HepG2 (cell line): ENCODE data around the gene SLC24A4. TPM values are rescaled to one million over a fixed set of nuclear protein-coding genes. Genes with fewer than 3 reads are reported as not detected.

Experiments
- ATAC-seq: fragments of 200-7000 bp; cut with Tn5 transposase; 3 replicates; pipeline ENCODE4 v1.9.1; 2020; ENCODE audit warnings: mild to moderate bottlenecking, moderate library complexity
- BruUV-seq: library from RNA; stranded (reverse); fragments of 400-500 nt; replicated peaks from 2 replicates; lab custom pipeline; 2021; lab: Mats Ljungman, UMichigan
- CTCF ChIA-PET: fragments of 300-600 bp; formaldehyde crosslinking; extraction: SDS; loops from one replicate; lab custom pipeline; 2021; ENCODE audit warnings: low total read pairs, inconsistent platforms, low intra/inter-chr PET ratio; lab: Yijun Ruan, JAX
- POLR2A ChIA-PET: fragments of 350-600 bp; sonication (Branson Sonifier 250); formaldehyde crosslinking; loops from one replicate; lab custom pipeline; 2020; ENCODE audit warnings: antibody characterized with exemption, inconsistent platforms; lab: Yijun Ruan, JAX
- DNase-seq: peaks from one replicate; pipeline ENCODE4 v3.0.0-alpha.2; 2015; ENCODE audit warnings: low spot score
- FAIRE-seq: peaks from 3 replicates; lab custom pipeline; 2011; peaks lifted over from hg19 to GRCh38; lab: Jason Lieb, UNC
- H2AFZ ChIP-seq: one replicate; pipeline ENCODE4 v1.6.1; 2011; ENCODE audit warnings: low read length, inconsistent platforms
- H3K27ac ChIP-seq: fragments of 300-600 bp; 3 replicates; pipeline ENCODE4 v1.8.0; 2011; ENCODE audit warnings: mixed run types, mild to moderate bottlenecking, mixed read lengths, low read length, inconsistent platforms; ENCODE audit not compliant: insufficient read depth; ENCODE audit errors: extremely low read length
- H3K27me3 ChIP-seq, 2 experiments: fragments of 200-600 bp in 1 of 2; 2 replicates in 1 of 2; 3 replicates in 1 of 2; pipeline versions ENCODE4 v1.6.0 to v1.8.0; 2011; ENCODE audit warnings: low read length in 2 of 2, mild to moderate bottlenecking in 2 of 2, moderate library complexity in 2 of 2, inconsistent platforms in 1 of 2; ENCODE audit not compliant: insufficient read depth in 2 of 2, control insufficient read depth in 1 of 2
- H3K36me3 ChIP-seq, 2 experiments: fragments of 200-600 bp in 1 of 2; replicated peaks in 1 of 2; 2 replicates in 1 of 2; 3 replicates in 1 of 2; pipeline versions ENCODE4 v1.5.1 to v1.8.0; 2011; ENCODE audit warnings: low read length in 2 of 2, inconsistent platforms in 1 of 2; ENCODE audit not compliant: insufficient read depth in 2 of 2, control insufficient read depth in 1 of 2
- H3K4me1 ChIP-seq: 2 replicates; pipeline ENCODE4 v1.5.1; 2012; ENCODE audit warnings: low read length, inconsistent platforms; ENCODE audit not compliant: insufficient read depth
- H3K4me2 ChIP-seq: 2 replicates; pipeline ENCODE4 v1.6.0; 2011; ENCODE audit warnings: low read depth, low read length, inconsistent platforms
- H3K4me3 ChIP-seq, 3 experiments: fragments of 200-600 bp in 1 of 3; sonication (generic), shearing (Covaris generic) in 1 of 3; replicated peaks in 1 of 3; 2 replicates each; pipeline ENCODE4 v1.5.1; 2011 to 2016; ENCODE audit warnings: low read length in 3 of 3, inconsistent platforms in 2 of 3, low read depth in 2 of 3, mild to moderate bottlenecking in 2 of 3, control low read depth in 1 of 3, mixed read lengths in 1 of 3; ENCODE audit not compliant: insufficient read depth in 1 of 3
- H3K79me2 ChIP-seq: one replicate; pipeline ENCODE4 v1.6.1; 2011; ENCODE audit warnings: low read length, inconsistent platforms; ENCODE audit not compliant: insufficient read depth
- H3K9ac ChIP-seq: 2 replicates; pipeline ENCODE4 v1.6.0; 2011; ENCODE audit warnings: mild to moderate bottlenecking, low read depth, low read length, inconsistent platforms; ENCODE audit not compliant: insufficient read depth
- H3K9me3 ChIP-seq: 2 replicates; pipeline ENCODE4 v1.5.1; 2012; ENCODE audit warnings: mild to moderate bottlenecking, low read length
- H4K20me1 ChIP-seq: 2 replicates; pipeline ENCODE4 v1.6.0; 2011; ENCODE audit warnings: inconsistent platforms, mild to moderate bottlenecking, low read length, moderate library complexity; ENCODE audit not compliant: insufficient read depth
- ARID3A ChIP-seq: IDR thresholded peaks from 2 replicates; pipeline ENCODE4 v1.6.1; 2012; ENCODE audit warnings: low read depth, low read length, improper control_type of control experiment
- BCL3 ChIP-seq: sonication (generic); formaldehyde crosslinking; IDR thresholded peaks from 2 replicates; pipeline ENCODE4 v1.5.1; 2020; ENCODE audit warnings: mild to moderate bottlenecking, missing genetic modification reagents, moderate library complexity
- BHLHE40 ChIP-seq: IDR thresholded peaks from 2 replicates; pipeline ENCODE4 v1.6.1; 2011; ENCODE audit warnings: low read length, improper control_type of control experiment
- ELF3 ChIP-seq: IDR thresholded peaks from 2 replicates; pipeline ENCODE4 v1.6.1; 2016; ENCODE audit warnings: missing genetic modification reagents, missing compliant biosample characterization
- FOXA3 ChIP-seq: IDR thresholded peaks from 2 replicates; pipeline ENCODE4 v1.6.1; 2016; ENCODE audit warnings: missing genetic modification reagents, missing compliant biosample characterization
- HOXA7 ChIP-seq: sonication (generic); formaldehyde crosslinking; IDR thresholded peaks from 2 replicates; pipeline ENCODE4 v1.8.1; 2022; ENCODE audit warnings: mild to moderate bottlenecking, missing genetic modification reagents, moderate library complexity
- REL ChIP-seq: sonication (generic); formaldehyde crosslinking; conservative IDR thresholded peaks from 2 replicates; pipeline ENCODE4 v1.8.0; 2022; ENCODE audit warnings: mild to moderate bottlenecking, missing genetic modification reagents, moderate library complexity
- REPIN1 ChIP-seq: sonication (generic); formaldehyde crosslinking; IDR thresholded peaks from 2 replicates; pipeline ENCODE4 v1.8.0; 2022; ENCODE audit warnings: missing genetic modification reagents, low read depth, mild to moderate bottlenecking, borderline replicate concordance
- TCF7 ChIP-seq: sonication (generic); IDR thresholded peaks from 2 replicates; pipeline ENCODE4 v1.6.1; 2016; ENCODE audit warnings: antibody characterized with exemption, low read depth
- ZBTB39 ChIP-seq: sonication (generic); formaldehyde crosslinking; IDR thresholded peaks from 2 replicates; pipeline ENCODE4 v1.5.0; 2020; ENCODE audit warnings: missing genetic modification reagents
- ZNF292 ChIP-seq: sonication (generic); formaldehyde crosslinking; IDR thresholded peaks from 2 replicates; pipeline ENCODE4 v1.8.1; 2022; ENCODE audit warnings: mild to moderate bottlenecking, low read depth, missing genetic modification reagents, borderline replicate concordance
- ZNF484 ChIP-seq: sonication (generic); formaldehyde crosslinking; IDR thresholded peaks from 2 replicates; pipeline ENCODE4 v1.5.1; 2020; ENCODE audit warnings: mild to moderate bottlenecking, low read depth, missing genetic modification reagents, borderline replicate concordance
- WGBS: methylation state at CpG from one replicate; pipeline ENCODE4 v1.1.6; 2017; ENCODE audit warnings: low lambda C conversion rate; 5-methylcytosine and 5-hydroxymethylcytosine counted together
- in situ Hi-C: cut with HindIII; loops from 2 replicates; pipeline ENCODE4 v1.10.0; 2017; ENCODE audit warnings: low pct_unique_long_range_greater_than_20kb; ENCODE audit not compliant: extremely low pct_ligation_motif_present
- intact Hi-C: fragments of 100-400 bp; cut with micrococcal nuclease; formaldehyde crosslinking; loops from one replicate; pipeline ENCODE4 v1.10.0; 2022; ENCODE audit not compliant: unreplicated experiment
- polyA plus RNA-seq, 8 experiments: library from polyadenylated mRNA; depleted of rRNA in 3 of 8; stranded (reverse) in 7 of 8; unstranded in 1 of 8; fragments of >200 nt; fragmentation: Illumina TruSeq in 4 of 8; extraction: Trizol in 4 of 8; gene quantifications; 2 replicates each; pipeline versions ENCODE4 v1.2.1 to v1.2.3, GENCODE V29; 2011 to 2016; ENCODE audit warnings: low read depth in 4 of 8, missing spikeins in 1 of 8, mixed read lengths in 1 of 8; ENCODE audit not compliant: insufficient read depth in 1 of 8
- total RNA-seq, 5 experiments: library from RNA; depleted of rRNA; stranded (reverse); fragments of >200 nt; fragmentation: Illumina TruSeq; extraction: Trizol; gene quantifications; 2 replicates each; pipeline ENCODE4 v1.2.3, GENCODE V29; 2016; ENCODE audit warnings: low read depth in 1 of 5

Gene SLC24A4
- total and polyA plus RNA-seq, 2 of the 13 experiments (the other 11 are each of a cell fraction or from before 2014, with no cell fraction given) = not detected

GRCh38 chr14:92472860-92473259 lies 149.9 kb downstream of the SLC24A4 start:
- ATAC-seq = no peak
- Histone ChIP-seq H2AFZ (no peak overlapping the region), H3K4me2 (peak overlapping the region; percentile 48; the same call in 1 of the 2 replicates)

GRCh38 chr14:92473261-92473968 lies 150.4 kb downstream of the SLC24A4 start:
- Histone ChIP-seq H3K4me2 (peak overlapping the region; percentile 48), H4K20me1 (no peaks in the 10 kb centered on the region), H3K4me3 (no peak overlapping the region), H3K9ac (no peak overlapping the region), H3K79me2 (no peaks in the 10 kb centered on the region), H3K36me3 (no peaks in the 10 kb centered on the region), H2AFZ (no peak overlapping the region), H3K27me3 (no peaks in the 10 kb centered on the region; a peak in 1 of 5 replicates), H3K27ac (no peak overlapping the region), H3K9me3 (no peaks in the 10 kb centered on the region), H3K4me1 (peaks cover 45% of the 10 kb centered on the region)
- WGBS = 7% methylated on average over 8 of the region's 9 CpGs
- DNase-seq (peak; percentile 72), FAIRE-seq (no peak), ATAC-seq (peak; percentile 85)
- ChIA-PET POLR2A (interaction anchor here (1.1 kb wide), 1 partner anchor 38 kb away, joined by 3 read pairs; no protein-coding TSS in a partner anchor), CTCF (no interaction called here)
- intact Hi-C loops (loop anchor here (5.0 kb wide), 1 partner anchor 39 kb away; the partner anchor contains the start of gene RIN3), in situ Hi-C loops (no loop called here)
- BruUV-seq = no TSS peak
- TF ChIP-seq TCF7 (0 out of 2 replicates have a peak, but pooled peaks have one; percentile 9), BHLHE40 (peak; percentile 38; the same call in 1 of the 2 replicates), BCL3 (CRISPR knock-in tag) (no peak), ELF3 (peak; percentile 56), ZNF292 (0 out of 2 replicates have a peak, but pooled peaks have one; percentile 18), ARID3A (peak; percentile 37; the same call in 1 of the 2 replicates), ZBTB39 (CRISPR knock-in tag) (no peak), FOXA3 (CRISPR knock-in tag) (0 out of 2 replicates have a peak, but pooled peaks have one; percentile 22)

More at GRCh38 chr14:92472860-92473259, 149.9 kb downstream of the SLC24A4 start:
- no peak for FAIRE-seq
- DNase-seq = no peak
- 76% methylated on average over 1 of the region's 1 CpG for WGBS
- BruUV-seq = no TSS peak
- H3K4me1 ChIP-seq = peaks cover 45% of the 10 kb centered on the region
- H4K20me1 ChIP-seq = no peaks in the 10 kb centered on the region
- no peak overlapping the region for H3K9ac ChIP-seq
- in situ Hi-C loops = no loop called here
- ChIA-PET POLR2A (interaction anchor here (1.1 kb wide), 1 partner anchor 38 kb away, joined by 3 read pairs; no protein-coding TSS in a partner anchor), CTCF (no interaction called here)
- no peak overlapping the region for H3K4me3 ChIP-seq
- intact Hi-C loops = loop anchor here (5.0 kb wide), 1 partner anchor 39 kb away; the partner anchor contains the start of gene RIN3
- no peak for TF ChIP-seq HOXA7 (CRISPR knock-in tag)
- no peak for TF ChIP-seq ZNF484 (CRISPR knock-in tag)
- TF ChIP-seq REPIN1 (CRISPR knock-in tag) = no peak
- TF ChIP-seq REL = no peak
- H3K27ac ChIP-seq = no peak overlapping the region
- no peaks in the 10 kb centered on the region for H3K9me3 ChIP-seq
- no peaks in the 10 kb centered on the region; a peak in 1 of 5 replicates for H3K27me3 ChIP-seq
- H3K79me2 ChIP-seq = no peaks in the 10 kb centered on the region
- H3K36me3 ChIP-seq = no peaks in the 10 kb centered on the region
